ENCODE results near the gene NDUFA3.

- TF ChIP-seq CTCF (IDR thresholded peaks at IDR 0.05) (no peak), POLR2A (IDR thresholded peaks at IDR 0.05) (no peak)
These were observed 23.1 kb downstream of the NDUFA3 start for GRCh38 chr19:54125713-54126112.

Measured in Peyer's patch (tissue), 4 donors.